ENCODE results near the gene ZBTB47. TPM values are rescaled to one million over a fixed set of nuclear protein-coding genes. Genes with fewer than 3 reads are reported as not detected.

The ZBTB47 gene
- total RNA-seq, 8 experiments from 2014 or later, result 3.3 to 20.7 (median 7.7) TPM

DNA sequence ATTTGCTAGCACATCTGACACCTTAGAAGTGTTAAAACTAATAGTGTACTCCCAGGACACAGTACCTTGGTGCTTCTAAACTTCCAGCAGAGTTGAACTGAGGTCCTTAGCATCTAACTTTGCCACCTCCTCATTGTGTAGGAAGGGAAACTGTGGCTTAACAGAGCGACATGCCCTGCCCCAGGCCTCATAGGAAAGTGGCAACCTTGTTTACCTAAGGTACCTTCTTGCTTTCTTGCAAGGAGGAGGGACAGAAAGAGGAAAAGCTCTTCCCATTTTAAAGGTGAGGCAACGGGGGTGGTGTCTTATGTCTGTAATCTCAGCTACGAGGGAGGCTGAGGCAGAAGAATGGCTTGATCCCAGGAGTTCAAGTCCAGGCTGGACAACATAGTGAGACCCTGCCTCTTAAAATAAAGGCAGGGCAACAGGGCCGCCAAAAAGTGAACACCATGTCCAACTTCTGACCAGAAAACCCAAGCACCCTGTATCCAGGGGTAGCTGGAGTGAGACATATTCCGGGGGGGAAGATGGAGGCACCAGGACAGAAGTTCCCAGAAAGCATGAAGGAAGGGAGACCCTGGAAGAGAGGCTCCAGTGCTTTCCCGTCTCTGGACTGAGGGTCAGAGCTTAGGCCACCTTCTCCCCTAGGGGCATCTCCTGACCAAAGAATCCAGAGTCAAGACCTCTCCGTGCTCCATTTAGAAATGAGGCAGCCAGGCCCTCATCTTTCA, 31.3 kb downstream of the ZBTB47 start:
- no peak for ATAC-seq (replicated peaks in 6 of 8)
- WGBS, 10 experiments, result 59 to 100% (median 81%) methylated on average over 1 to 6 of the region's 7 CpGs; no CpG with 5 or more reads in 1 of the 10 experiments
- in situ Hi-C loops (cut with MboI; ENCODE audit: low pct_unique_long_range_greater_than_20kb in 2 of 9, low sequenced_read_pairs in 9 of 9, unreplicated experiment in 9 of 9), result no loop called here
- no peak overlapping the region for H3K27ac ChIP-seq
- H3K4me1 ChIP-seq (replicated peaks in 1 of 2), result peaks cover 2 to 9% of the 10 kb centered on the region in 2 donors
- no peak overlapping the region for H3K4me3 ChIP-seq

DNA sequence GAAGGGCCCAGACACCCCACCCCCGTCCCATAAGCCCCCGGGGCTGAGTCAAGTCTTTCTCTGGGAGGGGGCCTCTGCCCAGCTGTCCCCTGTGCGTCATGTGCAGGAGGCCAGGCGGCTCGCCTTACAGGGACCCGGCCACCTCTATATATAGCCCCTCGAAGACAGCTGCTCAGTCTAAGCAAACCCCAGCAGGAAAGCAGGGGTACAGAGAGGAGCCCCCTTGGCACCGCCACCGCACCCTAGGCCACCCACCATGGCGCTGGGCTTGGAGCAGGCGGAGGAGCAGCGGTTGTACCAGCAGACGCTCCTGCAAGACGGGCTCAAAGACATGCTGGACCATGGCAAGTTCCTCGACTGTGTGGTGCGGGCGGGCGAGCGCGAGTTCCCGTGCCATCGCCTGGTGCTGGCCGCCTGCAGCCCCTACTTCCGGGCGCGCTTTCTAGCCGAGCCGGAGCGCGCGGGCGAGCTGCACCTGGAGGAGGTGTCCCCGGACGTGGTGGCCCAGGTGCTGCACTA, 31.9 kb downstream of the ZBTB47 start, which contains the start of gene KLHL40:
Gene KLHL40 (plus strand): TSS at position 175 of the 519 bp plus-strand sequence. CDS start 82 bp downstream, at position 257.
- H3K27ac ChIP-seq, result no peak within 1 kb of the TSS
- no peak for ATAC-seq (replicated peaks in 6 of 8)
- WGBS, 10 experiments, result 40 to 96% (median 91%) methylated on average over 1 to 23 of the region's 34 CpGs; no CpG with 5 or more reads in 6 of the 10 experiments
- peaks cover 2 to 9% of the 10 kb centered on the region in 2 donors for H3K4me1 ChIP-seq (replicated peaks in 1 of 2)
- in situ Hi-C loops (cut with MboI; ENCODE audit: low pct_unique_long_range_greater_than_20kb in 2 of 9, low sequenced_read_pairs in 9 of 9, unreplicated experiment in 9 of 9), result no loop called here
- H3K4me3 ChIP-seq, result no peak within 1 kb of the TSS

DNA sequence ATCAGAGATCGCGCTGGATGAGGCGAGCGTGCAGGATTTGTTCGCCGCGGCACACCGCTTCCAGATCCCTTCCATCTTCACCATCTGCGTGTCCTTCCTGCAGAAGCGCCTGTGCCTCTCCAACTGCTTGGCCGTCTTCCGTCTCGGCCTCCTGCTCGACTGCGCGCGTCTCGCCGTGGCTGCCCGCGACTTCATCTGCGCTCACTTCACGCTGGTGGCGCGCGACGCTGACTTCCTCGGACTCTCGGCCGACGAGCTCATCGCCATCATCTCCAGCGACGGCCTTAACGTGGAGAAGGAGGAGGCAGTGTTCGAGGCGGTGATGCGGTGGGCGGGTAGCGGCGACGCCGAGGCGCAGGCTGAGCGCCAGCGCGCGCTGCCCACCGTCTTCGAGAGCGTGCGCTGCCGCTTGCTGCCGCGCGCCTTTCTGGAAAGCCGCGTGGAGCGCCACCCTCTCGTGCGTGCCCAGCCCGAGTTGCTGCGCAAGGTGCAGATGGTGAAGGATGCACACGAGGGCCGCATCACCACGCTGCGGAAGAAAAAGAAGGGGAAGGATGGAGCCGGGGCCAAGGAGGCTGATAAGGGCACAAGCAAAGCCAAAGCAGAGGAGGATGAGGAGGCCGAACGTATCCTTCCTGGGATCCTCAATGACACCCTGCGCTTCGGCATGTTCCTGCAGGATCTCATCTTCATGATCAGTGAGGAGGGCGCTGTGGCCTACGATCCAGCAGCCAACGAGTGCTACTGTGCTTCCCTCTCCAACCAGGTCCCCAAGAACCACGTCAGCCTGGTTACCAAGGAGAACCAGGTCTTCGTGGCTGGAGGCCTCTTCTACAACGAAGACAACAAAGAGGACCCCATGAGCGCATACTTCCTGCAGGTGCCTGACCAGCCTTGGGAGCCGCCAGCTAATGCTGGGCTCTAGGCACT, 32.7 kb downstream of the ZBTB47 start:
- no peak overlapping the region for H3K27ac ChIP-seq
- H3K4me1 ChIP-seq (replicated peaks in 1 of 2), result peaks cover 2 to 9% of the 10 kb centered on the region in 2 donors
- 17 to 100% (median 92%) methylated on average over 1 to 42 of the region's 80 CpGs for WGBS, 10 experiments
- no peak overlapping the region for H3K4me3 ChIP-seq
- in situ Hi-C loops (cut with MboI; ENCODE audit: low pct_unique_long_range_greater_than_20kb in 2 of 9, low sequenced_read_pairs in 9 of 9, unreplicated experiment in 9 of 9), result no loop called here
- no peak for ATAC-seq (replicated peaks in 6 of 8)

DNA sequence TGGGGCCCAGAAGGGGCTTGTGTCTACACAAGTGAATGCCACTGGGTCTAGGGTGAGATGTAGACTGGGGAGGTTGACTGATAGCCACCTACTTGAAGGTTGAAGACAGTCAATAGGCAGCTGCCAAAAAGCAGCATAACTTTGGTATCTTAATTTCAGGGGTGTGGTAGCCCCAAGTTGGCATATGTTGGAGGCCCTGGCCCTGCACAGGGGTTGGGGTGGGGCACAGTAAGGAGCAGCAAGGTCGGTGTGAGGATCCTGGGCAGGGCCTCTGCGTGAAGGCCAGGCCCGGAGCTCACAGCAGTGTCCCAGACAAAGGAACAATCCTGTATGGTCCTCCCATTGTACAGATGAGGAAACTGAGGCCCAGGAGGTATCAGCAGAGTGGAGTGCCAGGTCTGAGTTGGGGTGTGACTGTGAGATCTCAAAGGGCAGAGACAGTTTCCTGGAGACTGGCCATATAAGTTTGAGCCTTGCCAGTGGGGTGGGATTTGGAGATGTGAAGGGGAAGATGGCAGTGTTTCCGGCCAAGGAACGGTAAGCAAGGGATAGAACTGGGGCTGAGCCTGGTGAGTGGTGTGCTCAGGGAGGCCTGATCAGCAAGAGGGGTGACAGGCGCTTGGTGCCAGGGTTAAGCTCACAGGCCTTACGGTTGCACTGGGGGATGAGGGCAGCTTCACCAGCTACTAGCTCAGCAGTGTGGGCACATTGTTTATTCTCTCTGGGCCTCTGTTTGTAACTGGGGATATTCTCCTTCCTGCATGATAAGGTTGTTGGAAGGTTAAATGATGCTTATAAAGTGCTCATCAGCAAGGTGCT, 33.5 kb downstream of the ZBTB47 start:
- ATAC-seq (replicated peaks in 6 of 8), result no peak
- WGBS, 10 experiments, result 60 to 100% (median 73%) methylated on average over 1 to 5 of the region's 7 CpGs; no CpG with 5 or more reads in 4 of the 10 experiments
- no peak overlapping the region for H3K4me3 ChIP-seq
- in situ Hi-C loops (cut with MboI; ENCODE audit: low pct_unique_long_range_greater_than_20kb in 2 of 9, low sequenced_read_pairs in 9 of 9, unreplicated experiment in 9 of 9), result no loop called here
- H3K27ac ChIP-seq, result no peak overlapping the region
- H3K4me1 ChIP-seq (replicated peaks in 1 of 2), result peaks cover 2 to 9% of the 10 kb centered on the region in 2 donors

DNA sequence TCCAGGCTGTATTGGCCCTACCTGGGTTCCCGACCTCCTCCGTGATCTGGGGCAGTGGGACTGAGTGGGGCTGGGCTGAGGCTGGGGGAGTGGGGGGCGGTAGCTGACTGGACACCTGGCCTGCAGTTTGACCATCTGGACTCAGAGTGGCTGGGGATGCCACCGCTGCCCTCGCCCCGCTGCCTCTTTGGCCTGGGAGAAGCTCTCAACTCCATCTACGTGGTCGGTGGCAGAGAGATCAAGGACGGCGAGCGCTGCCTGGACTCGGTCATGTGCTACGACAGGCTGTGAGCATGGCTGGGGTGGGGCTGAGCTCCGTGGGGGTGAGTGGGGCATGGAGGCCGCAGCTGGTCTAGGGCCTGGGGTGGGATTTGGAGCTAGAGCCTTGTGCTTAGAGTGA, 34.5 kb downstream of the ZBTB47 start:
- no CpG with 5 or more reads among the region's 15 CpGs for WGBS, 10 experiments
- Histone ChIP-seq H3K4me1 (replicated peaks in 1 of 2) (peaks cover 2 to 9% of the 10 kb centered on the region in 2 donors), H3K27ac (no peak overlapping the region), H3K4me3 (no peak overlapping the region)
- ATAC-seq (replicated peaks in 6 of 8), result no peak
- in situ Hi-C loops (cut with MboI; ENCODE audit: low pct_unique_long_range_greater_than_20kb in 2 of 9, low sequenced_read_pairs in 9 of 9, unreplicated experiment in 9 of 9), result no loop called here

DNA sequence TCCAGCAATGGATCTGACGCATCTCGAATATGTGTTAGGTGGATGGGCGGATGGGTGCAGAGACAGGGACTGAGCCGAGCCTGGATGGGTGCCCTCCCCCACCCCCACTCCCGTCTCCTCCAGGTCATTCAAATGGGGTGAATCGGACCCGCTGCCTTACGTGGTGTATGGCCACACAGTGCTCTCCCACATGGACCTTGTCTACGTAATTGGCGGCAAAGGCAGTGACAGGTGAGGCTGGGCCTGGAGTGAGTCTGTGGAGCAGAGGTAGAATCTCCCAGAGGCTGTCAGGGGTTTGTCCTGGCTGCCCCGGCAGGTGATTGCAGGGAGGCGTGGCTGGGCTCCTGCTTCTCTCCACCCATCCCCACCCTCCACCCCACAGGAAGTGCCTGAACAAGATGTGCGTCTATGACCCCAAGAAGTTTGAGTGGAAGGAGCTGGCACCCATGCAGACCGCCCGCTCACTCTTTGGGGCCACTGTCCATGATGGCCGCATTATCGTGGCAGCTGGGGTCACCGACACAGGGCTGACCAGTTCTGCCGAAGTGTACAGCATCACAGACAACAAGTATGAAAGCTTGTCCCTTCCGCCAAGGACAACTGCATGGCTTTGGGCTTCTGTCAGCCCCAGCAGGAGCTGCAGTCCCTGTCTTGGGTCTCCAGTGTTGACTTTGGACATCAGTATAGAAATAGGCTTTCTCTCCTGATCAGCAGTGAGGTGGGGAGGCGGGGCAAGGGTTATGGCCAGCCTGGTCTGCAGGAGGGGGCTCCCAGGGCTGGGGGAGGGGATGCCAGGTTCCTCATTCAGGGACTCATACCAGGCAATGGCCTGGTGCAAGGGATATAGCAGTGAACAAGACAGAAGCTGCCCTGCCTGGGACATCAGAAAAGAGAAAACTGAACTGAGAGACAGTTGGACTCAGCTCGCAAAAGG, 35.3 kb downstream of the ZBTB47 start:
- WGBS, 10 experiments, result 80 to 100% (median 100%) methylated on average over 1 to 3 of the region's 22 CpGs; no CpG with 5 or more reads in 6 of the 10 experiments
- Histone ChIP-seq H3K4me3 (no peak overlapping the region), H3K27ac (no peak overlapping the region), H3K4me1 (replicated peaks in 1 of 2) (peaks cover 2 to 6% of the 10 kb centered on the region in 2 donors)
- no peak for ATAC-seq (replicated peaks in 6 of 8)
- in situ Hi-C loops (cut with MboI; ENCODE audit: low pct_unique_long_range_greater_than_20kb in 2 of 9, low sequenced_read_pairs in 9 of 9, unreplicated experiment in 9 of 9), result no loop called here

DNA sequence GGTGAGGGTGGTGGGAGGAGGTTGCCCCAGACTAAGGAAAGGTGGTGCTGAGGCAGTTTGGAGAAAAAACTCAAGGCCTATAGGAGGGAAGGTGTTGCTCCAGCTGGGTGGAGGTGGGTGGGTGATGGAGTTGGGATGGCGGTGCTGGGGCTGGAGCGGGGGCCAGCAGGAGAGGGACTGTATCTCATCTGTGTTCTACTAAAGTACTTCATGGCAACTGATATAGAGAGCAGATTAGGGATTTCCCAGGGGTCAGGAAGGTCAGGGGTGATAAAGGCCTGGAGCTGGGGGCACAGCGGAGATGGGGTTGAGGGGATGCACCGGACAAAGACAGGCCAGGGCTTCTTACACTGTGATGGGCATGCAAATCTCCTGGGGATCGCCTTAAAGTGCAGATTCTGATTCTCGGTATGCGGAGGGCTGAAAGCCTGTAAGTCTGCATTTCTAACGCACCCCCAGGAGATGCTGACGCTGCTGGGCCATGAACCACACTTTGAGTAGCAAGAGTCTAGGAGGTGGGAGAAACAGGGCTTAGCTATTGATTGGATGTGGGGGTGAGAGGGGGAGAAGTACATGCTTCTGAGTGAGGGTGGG, 36.0 kb downstream of the ZBTB47 start:
- WGBS, 10 experiments, result 32 to 80% methylated on average over 1 to 5 of the region's 9 CpGs; no CpG with 5 or more reads in 8 of the 10 experiments
- in situ Hi-C loops (cut with MboI; ENCODE audit: low pct_unique_long_range_greater_than_20kb in 2 of 9, low sequenced_read_pairs in 9 of 9, unreplicated experiment in 9 of 9), result no loop called here
- Histone ChIP-seq H3K4me3 (no peak overlapping the region), H3K4me1 (replicated peaks in 1 of 2) (peaks cover 0 to 1% of the 10 kb centered on the region in 2 donors), H3K27ac (no peak overlapping the region)
- ATAC-seq (replicated peaks in 6 of 8), result no peak

DNA sequence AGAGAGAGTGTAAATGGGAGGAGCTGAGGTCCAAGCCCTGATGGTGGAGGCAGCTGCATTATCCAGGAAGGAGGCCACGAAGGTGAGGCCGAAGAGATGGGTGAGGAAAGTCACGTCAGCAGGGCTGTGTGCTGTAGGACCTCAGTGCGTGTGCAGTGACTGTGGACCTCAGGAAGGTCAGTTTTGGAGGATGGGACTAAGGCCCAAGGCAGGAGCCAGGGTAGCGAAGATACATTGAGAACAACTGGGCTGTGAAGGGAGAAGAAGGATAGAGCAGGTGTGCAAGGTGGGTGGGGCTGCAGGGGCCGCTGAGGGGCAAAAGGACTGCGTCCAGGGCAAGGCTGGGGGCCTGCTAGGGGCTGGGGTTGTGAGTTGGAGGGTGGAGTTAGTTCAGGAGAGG, 36.7 kb downstream of the ZBTB47 start:
- in situ Hi-C loops (cut with MboI; ENCODE audit: low pct_unique_long_range_greater_than_20kb in 2 of 9, low sequenced_read_pairs in 9 of 9, unreplicated experiment in 9 of 9), result no loop called here
- Histone ChIP-seq H3K4me3 (no peak overlapping the region), H3K4me1 (replicated peaks in 1 of 2) (no peaks in the 10 kb centered on the region), H3K27ac (no peak overlapping the region)
- no peak for ATAC-seq (replicated peaks in 6 of 8)
- WGBS, 10 experiments, result 53 to 100% (median 84%) methylated on average over 1 to 4 of the region's 7 CpGs; no CpG with 5 or more reads in 4 of the 10 experiments

DNA sequence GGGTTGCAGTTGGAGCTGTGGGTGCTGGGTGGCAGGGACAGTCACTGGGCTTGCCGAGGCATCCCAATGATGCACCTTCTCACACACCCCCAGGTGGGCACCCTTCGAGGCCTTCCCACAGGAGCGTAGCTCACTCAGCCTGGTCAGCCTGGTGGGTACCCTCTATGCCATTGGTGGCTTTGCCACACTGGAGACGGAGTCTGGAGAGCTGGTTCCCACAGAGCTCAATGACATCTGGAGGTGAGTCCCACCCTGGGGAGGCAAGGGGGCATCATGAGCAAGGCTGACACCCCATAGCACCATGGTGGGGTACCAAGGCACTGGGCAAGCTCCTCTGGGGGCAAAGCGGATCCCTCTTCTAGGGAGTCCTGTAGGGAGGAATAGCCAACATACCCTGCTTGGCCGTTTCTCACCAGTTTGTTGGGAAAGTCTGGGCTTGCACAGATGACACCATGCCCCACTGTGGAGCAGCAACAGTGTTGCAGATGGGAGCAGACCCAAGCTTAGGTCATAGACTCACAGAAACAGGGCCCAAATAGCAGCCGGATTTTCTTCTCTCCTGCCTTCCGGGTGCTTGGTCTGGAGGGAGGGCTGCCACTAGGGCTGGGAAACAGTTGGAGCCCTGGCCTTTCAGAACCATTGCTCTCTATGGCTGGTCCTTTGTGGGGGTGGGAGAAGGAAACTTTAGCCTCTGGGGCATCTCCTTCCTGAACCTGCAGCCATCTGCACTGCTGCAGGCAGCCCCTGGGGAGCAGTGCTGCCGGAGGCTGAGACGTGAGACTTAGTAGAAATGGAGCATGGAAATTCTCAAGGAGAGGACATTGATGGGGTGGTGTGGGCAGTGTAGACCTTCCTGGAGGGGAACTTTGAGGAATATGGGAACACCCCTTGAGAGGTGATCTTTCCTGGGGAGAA, 37.5 kb downstream of the ZBTB47 start:
- no peaks in the 10 kb centered on the region for H3K4me1 ChIP-seq (replicated peaks in 1 of 2)
- no peak overlapping the region for H3K4me3 ChIP-seq
- H3K27ac ChIP-seq, result no peak overlapping the region
- WGBS, 10 experiments, result 20 to 92% (median 80%) methylated on average over 1 to 5 of the region's 10 CpGs; no CpG with 5 or more reads in 5 of the 10 experiments
- in situ Hi-C loops (cut with MboI; ENCODE audit: low pct_unique_long_range_greater_than_20kb in 2 of 9, low sequenced_read_pairs in 9 of 9, unreplicated experiment in 9 of 9), result no loop called here
- ATAC-seq (replicated peaks in 6 of 8), result no peak

DNA sequence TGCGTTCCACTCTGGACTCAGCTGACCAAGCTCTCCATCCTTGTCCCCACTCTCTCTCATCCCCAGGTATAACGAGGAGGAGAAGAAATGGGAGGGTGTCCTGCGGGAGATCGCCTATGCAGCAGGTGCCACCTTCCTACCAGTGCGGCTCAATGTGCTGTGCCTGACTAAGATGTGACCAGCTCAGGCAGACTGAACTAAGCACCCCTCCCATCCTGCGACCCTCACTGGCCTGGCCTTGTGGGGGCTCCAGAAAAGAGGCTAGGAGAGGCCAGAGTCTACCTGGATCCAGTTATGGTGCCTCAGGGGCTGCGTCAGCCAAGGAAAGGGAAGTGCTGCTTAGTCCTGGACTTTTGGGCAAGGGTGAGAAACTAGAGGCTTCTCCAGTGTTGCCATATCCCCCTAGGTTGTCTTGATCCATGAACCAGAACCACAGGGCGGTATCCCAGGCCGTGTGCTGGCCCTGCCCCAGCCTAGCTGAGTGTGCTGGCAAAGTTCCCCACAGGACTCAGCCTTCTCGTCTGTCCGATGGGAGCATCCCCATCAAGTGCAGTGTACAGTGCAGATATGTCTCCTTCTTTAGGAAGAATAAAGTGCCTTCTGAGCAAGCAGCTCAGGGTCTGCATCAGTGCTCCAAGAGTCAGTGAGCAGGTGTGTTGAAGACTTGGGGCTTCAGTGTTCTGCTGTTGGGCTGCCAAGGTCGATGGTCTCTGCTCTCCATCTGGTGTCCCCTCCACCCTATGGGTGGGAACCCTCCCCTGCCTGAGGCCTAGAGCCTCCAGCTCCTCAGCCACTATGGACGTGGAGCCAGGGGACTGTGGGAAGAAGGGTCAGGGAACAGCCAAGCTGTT, 38.5 kb downstream of the ZBTB47 start:
- Histone ChIP-seq H3K4me3 (no peak overlapping the region), H3K4me1 (replicated peaks in 1 of 2) (no peaks in the 10 kb centered on the region), H3K27ac (no peak overlapping the region)
- 0 to 100% (median 69%) methylated on average over 1 to 5 of the region's 13 CpGs; no CpG with 5 or more reads in 2 of the 10 experiments for WGBS, 10 experiments
- in situ Hi-C loops (cut with MboI; ENCODE audit: low pct_unique_long_range_greater_than_20kb in 2 of 9, low sequenced_read_pairs in 9 of 9, unreplicated experiment in 9 of 9), result no loop called here
- no peak for ATAC-seq (replicated peaks in 6 of 8)
